ENCODE measurements around the gene ZYG11B. TPM values are rescaled to one million over a fixed set of nuclear protein-coding genes. Genes with fewer than 3 reads are reported as not detected.

The ZYG11B gene
- total RNA-seq: 10 to 100 TPM; 38.7 to 47.6 (median 47.4) TPM

DNA sequence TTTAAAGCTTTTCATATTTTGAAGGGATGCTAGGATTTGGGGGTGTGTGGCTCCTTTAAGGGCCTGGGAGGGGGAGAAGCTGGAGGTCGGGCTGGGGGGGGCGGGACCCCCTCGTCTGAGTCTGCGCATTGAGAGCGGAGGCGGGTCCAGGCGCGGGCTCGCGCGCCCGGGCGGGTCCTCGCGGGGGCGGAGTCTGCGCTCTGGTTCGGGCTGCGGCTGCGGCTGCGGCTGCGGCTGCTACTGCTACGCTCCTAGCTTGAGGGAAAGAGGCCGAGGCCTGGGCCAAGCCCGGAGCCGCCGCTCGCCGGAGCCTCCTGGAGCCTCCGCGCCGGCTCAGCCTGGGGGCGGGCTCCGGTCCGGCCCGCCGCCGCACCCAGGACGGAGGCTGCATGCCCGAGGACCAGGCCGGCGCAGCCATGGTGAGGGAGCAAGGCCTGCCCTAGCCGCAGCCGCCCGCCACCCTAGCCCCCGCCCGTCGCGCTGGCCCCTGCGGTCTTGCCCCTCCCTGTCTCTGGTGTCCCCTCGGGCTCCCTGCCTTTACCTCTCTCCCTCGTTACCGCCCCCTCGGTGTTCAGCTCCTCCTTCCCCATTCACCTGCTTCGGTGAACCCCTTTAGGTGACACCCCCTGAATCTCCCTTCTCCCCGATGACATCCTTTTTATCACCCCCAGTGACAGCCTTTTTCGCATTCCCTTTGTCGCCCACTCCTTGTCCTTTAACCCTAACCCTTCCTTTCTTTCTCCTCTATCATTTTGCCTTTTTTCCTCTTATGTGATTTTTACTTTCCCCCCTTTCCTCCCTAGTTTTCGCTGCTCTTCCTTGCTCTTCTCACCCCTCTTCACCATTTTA, at the start of gene ZYG11B:
Gene ZYG11B, plus strand, starts transcription at position 189 of the 849 bp plus-strand sequence. Its CDS starts 201 bp downstream, at position 390.
- intact Hi-C loops (cut with DNase I; ENCODE audit: low total_unique reads): no loop called here
- no peaks in the 10 kb centered on the region for H3K9me3 ChIP-seq

DNA sequence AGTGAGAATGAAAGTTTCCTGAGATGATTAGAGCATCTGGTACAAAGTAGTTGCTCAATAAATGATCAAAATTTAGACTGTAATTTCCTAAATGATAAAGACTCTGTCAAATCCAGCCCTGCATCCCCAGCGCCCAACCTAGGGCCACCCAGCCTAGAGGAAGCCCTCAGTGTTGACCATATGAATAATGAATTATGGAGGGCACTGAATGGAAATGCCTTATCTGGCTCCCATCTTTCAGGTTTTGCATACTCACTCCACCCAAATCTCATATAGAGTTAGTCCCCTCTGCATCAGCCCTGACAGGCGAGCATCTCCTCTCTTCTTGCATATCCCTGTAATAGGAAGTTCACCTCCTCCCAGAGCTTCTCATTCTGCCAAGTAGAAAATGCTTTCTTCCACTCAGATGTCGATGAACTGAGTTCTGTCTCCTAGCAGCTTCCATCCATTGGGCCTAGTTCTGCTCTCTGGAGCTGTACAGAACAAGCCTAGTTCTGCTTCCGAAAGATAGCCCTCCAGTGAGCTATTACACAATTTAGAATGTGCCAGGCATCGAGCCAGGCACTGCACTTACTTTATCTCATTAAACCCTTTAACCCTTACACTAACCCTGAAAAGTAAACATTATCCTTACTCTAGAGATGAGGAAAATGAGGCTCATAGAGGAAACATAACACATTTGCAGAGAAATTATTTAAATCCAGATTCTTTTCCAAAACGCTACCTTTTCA, 49.0 kb upstream of the ZYG11B start:
- no peaks in the 10 kb centered on the region for H3K36me3 ChIP-seq
- no peak overlapping the region for H3K4me3 ChIP-seq
- TF ChIP-seq POLR2A (IDR thresholded peaks at IDR 0.05) (no peak), POLR2AphosphoS5 (IDR thresholded peaks at IDR 0.05) (no peak)
- TF ChIP-seq, protein P1, sequence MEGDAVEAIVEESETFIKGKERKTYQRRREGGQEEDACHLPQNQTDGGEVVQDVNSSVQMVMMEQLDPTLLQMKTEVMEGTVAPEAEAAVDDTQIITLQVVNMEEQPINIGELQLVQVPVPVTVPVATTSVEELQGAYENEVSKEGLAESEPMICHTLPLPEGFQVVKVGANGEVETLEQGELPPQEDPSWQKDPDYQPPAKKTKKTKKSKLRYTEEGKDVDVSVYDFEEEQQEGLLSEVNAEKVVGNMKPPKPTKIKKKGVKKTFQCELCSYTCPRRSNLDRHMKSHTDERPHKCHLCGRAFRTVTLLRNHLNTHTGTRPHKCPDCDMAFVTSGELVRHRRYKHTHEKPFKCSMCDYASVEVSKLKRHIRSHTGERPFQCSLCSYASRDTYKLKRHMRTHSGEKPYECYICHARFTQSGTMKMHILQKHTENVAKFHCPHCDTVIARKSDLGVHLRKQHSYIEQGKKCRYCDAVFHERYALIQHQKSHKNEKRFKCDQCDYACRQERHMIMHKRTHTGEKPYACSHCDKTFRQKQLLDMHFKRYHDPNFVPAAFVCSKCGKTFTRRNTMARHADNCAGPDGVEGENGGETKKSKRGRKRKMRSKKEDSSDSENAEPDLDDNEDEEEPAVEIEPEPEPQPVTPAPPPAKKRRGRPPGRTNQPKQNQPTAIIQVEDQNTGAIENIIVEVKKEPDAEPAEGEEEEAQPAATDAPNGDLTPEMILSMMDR (IDR thresholded peaks at IDR 0.05): no peak
- no peak overlapping the region for H3K27ac ChIP-seq
- H3K9me3 ChIP-seq: no peaks in the 10 kb centered on the region
- H3K4me1 ChIP-seq: no peaks in the 10 kb centered on the region
- no peak for DNase-seq (ENCODE audit: low spot score in 2 of 2)
- no peaks in the 10 kb centered on the region for H3K27me3 ChIP-seq
- intact Hi-C loops (cut with DNase I; ENCODE audit: low total_unique reads): no loop called here

More for the DNA sequence above, at the start of gene ZYG11B:
- Histone ChIP-seq H3K27me3 (no peaks in the 10 kb centered on the region), H3K27ac (peak within 1 kb of the TSS; percentile 83 to 91), H3K4me1 (peaks cover 0 to 4% of the 10 kb centered on the region in 2 donors), H3K4me3 (peak within 1 kb of the TSS; percentile 76 to 90 (median 84)), H3K36me3 (no peaks in the 10 kb centered on the region)
- peak; percentile 78 to 88 for DNase-seq (ENCODE audit: low spot score in 2 of 2)
- TF ChIP-seq POLR2A (IDR thresholded peaks at IDR 0.05) (no peak), POLR2AphosphoS5 (IDR thresholded peaks at IDR 0.05) (peak; percentile 29 to 56 (median 37))
- TF ChIP-seq, protein P1 (IDR thresholded peaks at IDR 0.05): no peak

DNA sequence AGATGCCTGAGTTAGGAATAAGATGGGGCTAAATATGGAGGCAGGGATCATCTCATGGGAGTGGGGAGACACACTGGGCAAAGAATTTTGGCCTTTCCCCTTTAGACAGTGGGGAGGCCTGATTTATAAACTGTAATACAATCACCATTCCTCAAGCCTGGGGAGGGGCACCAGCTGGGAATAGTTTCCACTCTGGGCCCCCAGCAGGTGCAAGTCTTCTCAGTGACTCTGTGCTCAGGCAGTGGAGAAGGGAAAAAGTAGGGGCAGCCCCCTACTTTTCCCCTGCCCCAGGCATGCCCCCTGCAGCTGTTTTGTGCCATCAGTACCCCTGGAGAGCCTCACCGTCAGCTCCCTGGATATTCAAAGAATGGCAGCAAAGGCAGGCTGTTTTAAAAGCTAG, 47.2 kb upstream of the ZYG11B start:
- no peaks in the 10 kb centered on the region for H3K4me1 ChIP-seq
- intact Hi-C loops (cut with DNase I; ENCODE audit: low total_unique reads): no loop called here
- H3K27ac ChIP-seq: no peak overlapping the region
- no peak for DNase-seq (ENCODE audit: low spot score in 2 of 2)
- no peaks in the 10 kb centered on the region for H3K27me3 ChIP-seq
- no peak overlapping the region for H3K4me3 ChIP-seq
- H3K9me3 ChIP-seq: no peaks in the 10 kb centered on the region
- H3K36me3 ChIP-seq: no peaks in the 10 kb centered on the region
- TF ChIP-seq POLR2A (IDR thresholded peaks at IDR 0.05) (no peak), POLR2AphosphoS5 (IDR thresholded peaks at IDR 0.05) (no peak)
- TF ChIP-seq, protein P1 (IDR thresholded peaks at IDR 0.05): no peak

DNA sequence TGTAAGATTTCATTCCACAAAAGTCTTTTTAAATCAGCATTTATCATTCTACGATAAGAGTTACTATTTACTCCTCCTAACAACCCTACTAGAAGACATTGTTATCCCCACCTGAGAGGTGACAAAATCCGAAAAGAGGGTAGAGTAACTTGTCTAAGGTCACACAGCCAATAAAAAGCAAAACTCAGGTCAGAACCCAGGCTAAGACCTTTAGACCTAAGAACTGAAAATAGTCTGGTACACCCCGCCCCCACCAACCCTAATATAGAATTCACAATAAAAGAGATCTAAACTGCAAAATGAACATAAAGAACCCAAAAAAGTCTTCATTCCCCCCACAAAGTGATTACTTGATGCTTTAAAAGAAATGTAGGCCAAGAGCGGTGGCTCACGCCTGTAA, 46.8 kb upstream of the ZYG11B start:
- no peaks in the 10 kb centered on the region for H3K36me3 ChIP-seq
- intact Hi-C loops (cut with DNase I; ENCODE audit: low total_unique reads): no loop called here
- TF ChIP-seq POLR2A (IDR thresholded peaks at IDR 0.05): no peak
- TF ChIP-seq, protein P1 (IDR thresholded peaks at IDR 0.05): no peak
- TF ChIP-seq POLR2AphosphoS5 (IDR thresholded peaks at IDR 0.05): no peak
- H3K9me3 ChIP-seq: no peaks in the 10 kb centered on the region
- DNase-seq (ENCODE audit: low spot score in 2 of 2): no peak
- no peak overlapping the region for H3K27ac ChIP-seq
- no peaks in the 10 kb centered on the region for H3K4me1 ChIP-seq
- H3K4me3 ChIP-seq: no peak overlapping the region
- H3K27me3 ChIP-seq: no peaks in the 10 kb centered on the region

DNA sequence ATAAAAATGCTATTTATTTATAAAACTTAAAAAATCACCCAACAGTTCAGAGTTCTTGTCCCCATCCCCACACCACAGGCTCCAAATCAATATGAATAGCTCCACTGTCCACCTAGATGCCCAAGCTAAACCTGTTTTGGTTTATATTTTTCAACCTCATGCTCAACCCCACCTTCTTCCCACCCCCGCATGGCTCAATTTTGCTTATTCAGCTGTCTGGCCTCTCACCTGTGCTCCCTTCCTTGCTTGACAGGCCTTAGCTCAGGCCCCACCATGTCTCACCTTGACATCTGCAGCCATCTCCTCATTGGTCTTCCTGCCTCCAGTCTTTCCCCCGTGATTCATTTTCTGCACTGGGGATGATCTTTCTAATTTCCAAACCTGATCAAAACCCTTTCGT, 45.9 kb upstream of the ZYG11B start:
- Histone ChIP-seq H3K4me1 (no peaks in the 10 kb centered on the region), H3K27ac (no peak overlapping the region), H3K9me3 (no peaks in the 10 kb centered on the region), H3K27me3 (no peaks in the 10 kb centered on the region), H3K4me3 (no peak overlapping the region), H3K36me3 (no peaks in the 10 kb centered on the region)
- TF ChIP-seq, protein P1 (IDR thresholded peaks at IDR 0.05): no peak
- TF ChIP-seq POLR2AphosphoS5 (IDR thresholded peaks at IDR 0.05): no peak
- TF ChIP-seq POLR2A (IDR thresholded peaks at IDR 0.05): no peak
- intact Hi-C loops (cut with DNase I; ENCODE audit: low total_unique reads): no loop called here
- DNase-seq (ENCODE audit: low spot score in 2 of 2): no peak

All from breast epithelium (tissue), 4 donors.